Measurements from ENCODE around the gene MT3. TPM values are rescaled to one million over a fixed set of nuclear protein-coding genes. Genes with fewer than 3 reads are reported as not detected.

MT3 gene
- total RNA-seq, 1 experiment from 2014 or later = not detected

DNA sequence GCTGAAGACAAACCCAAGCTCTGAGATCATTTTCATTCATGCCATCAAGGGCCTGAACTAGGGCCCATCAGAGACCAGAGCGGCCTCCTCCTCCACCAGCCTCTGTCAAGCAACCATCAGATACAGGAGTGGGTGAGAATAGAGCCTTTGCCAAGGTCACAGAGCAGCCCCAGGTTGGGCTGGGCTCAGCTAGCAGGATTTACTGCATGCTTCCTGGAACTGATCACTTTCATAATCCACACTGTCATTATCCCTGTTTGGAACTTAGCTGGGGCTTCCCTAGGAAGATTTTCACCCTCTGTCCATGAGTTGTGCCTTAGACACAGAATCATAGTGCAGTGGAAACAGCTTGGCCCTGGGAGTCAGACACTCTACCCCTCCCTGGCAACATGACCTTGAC is 19.4 kb upstream of the MT3 start:
- ChIA-PET POLR2A (no interaction called here), CTCF (no interaction called here)
- no TSS peak for BruUV-seq (replicated peaks)
- intact Hi-C loops (cut with micrococcal nuclease; ENCODE audit: unreplicated experiment) (no loop called here), in situ Hi-C loops (cut with HindIII; ENCODE audit: low pct_unique_long_range_greater_than_20kb, low sequenced_read_pairs) (no loop called here)
- Histone ChIP-seq H3K36me3 (ENCODE audit: control insufficient read depth, insufficient read depth, low read length) (no peaks in the 10 kb centered on the region), H3K4me3 (ENCODE audit: low read depth in 2 of 2, low read length in 2 of 2) (no peak overlapping the region), H3K27ac (ENCODE audit: low read length) (no peak overlapping the region), H3K27me3 (ENCODE audit: control insufficient read depth, insufficient read depth, low read length) (no peaks in the 10 kb centered on the region), H3K4me1 (ENCODE audit: control insufficient read depth, insufficient read depth, low read length) (no peaks in the 10 kb centered on the region), H3K9me3 (ENCODE audit: control insufficient read depth, insufficient read depth, low read depth, low read length) (no peaks in the 10 kb centered on the region)
- TF ChIP-seq, protein P1, sequence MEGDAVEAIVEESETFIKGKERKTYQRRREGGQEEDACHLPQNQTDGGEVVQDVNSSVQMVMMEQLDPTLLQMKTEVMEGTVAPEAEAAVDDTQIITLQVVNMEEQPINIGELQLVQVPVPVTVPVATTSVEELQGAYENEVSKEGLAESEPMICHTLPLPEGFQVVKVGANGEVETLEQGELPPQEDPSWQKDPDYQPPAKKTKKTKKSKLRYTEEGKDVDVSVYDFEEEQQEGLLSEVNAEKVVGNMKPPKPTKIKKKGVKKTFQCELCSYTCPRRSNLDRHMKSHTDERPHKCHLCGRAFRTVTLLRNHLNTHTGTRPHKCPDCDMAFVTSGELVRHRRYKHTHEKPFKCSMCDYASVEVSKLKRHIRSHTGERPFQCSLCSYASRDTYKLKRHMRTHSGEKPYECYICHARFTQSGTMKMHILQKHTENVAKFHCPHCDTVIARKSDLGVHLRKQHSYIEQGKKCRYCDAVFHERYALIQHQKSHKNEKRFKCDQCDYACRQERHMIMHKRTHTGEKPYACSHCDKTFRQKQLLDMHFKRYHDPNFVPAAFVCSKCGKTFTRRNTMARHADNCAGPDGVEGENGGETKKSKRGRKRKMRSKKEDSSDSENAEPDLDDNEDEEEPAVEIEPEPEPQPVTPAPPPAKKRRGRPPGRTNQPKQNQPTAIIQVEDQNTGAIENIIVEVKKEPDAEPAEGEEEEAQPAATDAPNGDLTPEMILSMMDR (IDR thresholded peaks at IDR 0.05) = no peak
- no peak for TF ChIP-seq SIN3A (IDR thresholded peaks at IDR 0.05; ENCODE audit: borderline replicate concordance, insufficient read depth, low read depth, low read length)
- TF ChIP-seq, protein P2, sequence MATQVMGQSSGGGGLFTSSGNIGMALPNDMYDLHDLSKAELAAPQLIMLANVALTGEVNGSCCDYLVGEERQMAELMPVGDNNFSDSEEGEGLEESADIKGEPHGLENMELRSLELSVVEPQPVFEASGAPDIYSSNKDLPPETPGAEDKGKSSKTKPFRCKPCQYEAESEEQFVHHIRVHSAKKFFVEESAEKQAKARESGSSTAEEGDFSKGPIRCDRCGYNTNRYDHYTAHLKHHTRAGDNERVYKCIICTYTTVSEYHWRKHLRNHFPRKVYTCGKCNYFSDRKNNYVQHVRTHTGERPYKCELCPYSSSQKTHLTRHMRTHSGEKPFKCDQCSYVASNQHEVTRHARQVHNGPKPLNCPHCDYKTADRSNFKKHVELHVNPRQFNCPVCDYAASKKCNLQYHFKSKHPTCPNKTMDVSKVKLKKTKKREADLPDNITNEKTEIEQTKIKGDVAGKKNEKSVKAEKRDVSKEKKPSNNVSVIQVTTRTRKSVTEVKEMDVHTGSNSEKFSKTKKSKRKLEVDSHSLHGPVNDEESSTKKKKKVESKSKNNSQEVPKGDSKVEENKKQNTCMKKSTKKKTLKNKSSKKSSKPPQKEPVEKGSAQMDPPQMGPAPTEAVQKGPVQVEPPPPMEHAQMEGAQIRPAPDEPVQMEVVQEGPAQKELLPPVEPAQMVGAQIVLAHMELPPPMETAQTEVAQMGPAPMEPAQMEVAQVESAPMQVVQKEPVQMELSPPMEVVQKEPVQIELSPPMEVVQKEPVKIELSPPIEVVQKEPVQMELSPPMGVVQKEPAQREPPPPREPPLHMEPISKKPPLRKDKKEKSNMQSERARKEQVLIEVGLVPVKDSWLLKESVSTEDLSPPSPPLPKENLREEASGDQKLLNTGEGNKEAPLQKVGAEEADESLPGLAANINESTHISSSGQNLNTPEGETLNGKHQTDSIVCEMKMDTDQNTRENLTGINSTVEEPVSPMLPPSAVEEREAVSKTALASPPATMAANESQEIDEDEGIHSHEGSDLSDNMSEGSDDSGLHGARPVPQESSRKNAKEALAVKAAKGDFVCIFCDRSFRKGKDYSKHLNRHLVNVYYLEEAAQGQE (IDR thresholded peaks at IDR 0.05; ENCODE audit: insufficient read depth in 1 of 2, low read depth in 2 of 2, low read length in 1 of 2) = no peak
- ATAC-seq (no peak), DNase-seq (ENCODE audit: low read depth, low spot score) (no peak)

DNA sequence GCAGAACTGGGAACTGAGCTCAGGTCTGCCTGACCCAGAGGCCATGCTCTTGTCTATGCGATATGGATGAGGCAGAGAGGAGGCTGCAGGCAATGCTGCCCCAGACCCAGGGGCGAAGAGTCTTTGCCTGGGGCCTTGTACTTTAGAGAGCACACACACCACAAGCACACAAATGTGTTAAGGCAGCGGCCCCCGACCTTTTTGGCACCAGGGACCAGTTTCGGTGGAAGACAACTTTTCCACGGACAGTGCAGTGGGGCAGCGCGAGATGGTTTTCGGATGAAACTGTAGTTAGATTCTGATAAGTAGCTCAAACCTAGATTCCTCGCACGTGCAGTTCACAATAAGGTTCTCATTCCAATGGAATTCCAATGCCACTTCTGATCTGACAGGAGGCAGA is 17.8 kb upstream of the MT3 start:
- in situ Hi-C loops (cut with HindIII; ENCODE audit: low pct_unique_long_range_greater_than_20kb, low sequenced_read_pairs) (no loop called here), intact Hi-C loops (cut with micrococcal nuclease; ENCODE audit: unreplicated experiment) (no loop called here)
- DNase-seq (ENCODE audit: low read depth, low spot score) (no peak), ATAC-seq (no peak)
- ChIA-PET CTCF (no interaction called here), POLR2A (no interaction called here)
- BruUV-seq (replicated peaks) = no TSS peak
- Histone ChIP-seq H3K27ac (ENCODE audit: low read length) (no peak overlapping the region), H3K4me3 (ENCODE audit: low read depth in 2 of 2, low read length in 2 of 2) (no peak overlapping the region), H3K4me1 (ENCODE audit: control insufficient read depth, insufficient read depth, low read length) (no peaks in the 10 kb centered on the region), H3K36me3 (ENCODE audit: control insufficient read depth, insufficient read depth, low read length) (no peaks in the 10 kb centered on the region), H3K27me3 (ENCODE audit: control insufficient read depth, insufficient read depth, low read length) (no peaks in the 10 kb centered on the region), H3K9me3 (ENCODE audit: control insufficient read depth, insufficient read depth, low read depth, low read length) (no peaks in the 10 kb centered on the region)
- TF ChIP-seq TCF7L2 (IDR thresholded peaks at IDR 0.05; ENCODE audit: low read depth, low read length) = no peak
- TF ChIP-seq POLR2AphosphoS5 (IDR thresholded peaks at IDR 0.05; ENCODE audit: low read depth, low read length) = no peak
- TF ChIP-seq, protein P2 (IDR thresholded peaks at IDR 0.05; ENCODE audit: insufficient read depth in 1 of 2, low read depth in 2 of 2, low read length in 1 of 2) = no peak
- TF ChIP-seq, protein P1 (IDR thresholded peaks at IDR 0.05) = no peak
- no peak for TF ChIP-seq SIN3A (IDR thresholded peaks at IDR 0.05; ENCODE audit: borderline replicate concordance, insufficient read depth, low read depth, low read length)

All from Panc1 (cell line).